ENCODE results near the gene TMEM131.

Gene TMEM131

DNA sequence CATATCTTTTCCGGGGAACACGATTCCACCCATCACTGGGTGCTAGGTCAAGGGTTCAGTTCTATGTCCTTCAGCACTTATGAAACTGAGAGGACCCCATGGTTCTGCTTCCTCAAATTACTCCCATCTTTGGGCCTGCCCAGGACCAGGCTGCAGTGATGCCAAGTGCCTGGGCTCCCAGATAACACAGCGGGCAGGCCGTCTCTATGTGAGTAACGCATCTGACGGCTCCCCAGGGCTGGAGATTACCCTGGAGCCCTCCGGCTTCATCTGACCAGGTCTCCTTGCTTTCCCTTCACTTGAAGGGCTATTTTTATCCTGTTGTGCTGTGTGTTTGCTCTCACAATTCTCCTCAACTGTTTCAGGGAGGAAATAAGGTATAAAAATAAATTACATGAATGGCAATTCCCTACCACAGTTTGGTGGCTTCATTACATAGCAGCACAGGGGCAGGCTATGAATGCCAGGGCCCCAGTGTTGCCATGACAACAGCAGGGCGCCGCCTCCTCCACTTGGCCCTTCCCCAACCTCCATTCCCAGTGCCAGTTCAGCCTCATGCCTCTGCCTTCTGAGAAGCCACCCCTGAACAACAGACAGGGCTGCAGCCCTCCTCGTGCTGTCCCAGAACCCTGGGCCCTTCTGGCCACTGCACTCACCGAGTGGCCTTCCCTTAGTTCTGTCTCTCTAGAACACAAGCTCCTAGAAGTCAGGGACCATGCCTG, 25.4 kb upstream of the TMEM131 start:
- FAIRE-seq = no peak

DNA sequence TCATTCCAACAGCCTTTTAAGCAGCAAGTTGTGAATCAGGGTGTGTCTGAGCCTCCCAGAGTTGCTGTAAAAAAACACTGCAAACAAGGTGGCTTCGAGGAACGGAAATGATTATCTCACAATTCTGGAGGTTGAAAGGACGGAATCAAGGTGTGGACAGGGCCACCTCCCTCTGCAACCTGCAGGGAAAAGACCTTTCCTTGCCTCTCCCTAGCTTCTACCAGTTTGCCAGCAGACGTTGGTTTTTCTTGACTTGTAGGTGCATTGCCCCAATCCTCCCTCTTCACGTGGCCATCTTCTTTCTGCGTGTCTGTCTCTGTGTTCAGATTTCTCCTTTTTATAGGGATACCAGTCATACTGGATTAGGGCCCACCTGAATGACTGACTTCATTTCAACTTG, 24.8 kb upstream of the TMEM131 start:
- FAIRE-seq = no peak

DNA sequence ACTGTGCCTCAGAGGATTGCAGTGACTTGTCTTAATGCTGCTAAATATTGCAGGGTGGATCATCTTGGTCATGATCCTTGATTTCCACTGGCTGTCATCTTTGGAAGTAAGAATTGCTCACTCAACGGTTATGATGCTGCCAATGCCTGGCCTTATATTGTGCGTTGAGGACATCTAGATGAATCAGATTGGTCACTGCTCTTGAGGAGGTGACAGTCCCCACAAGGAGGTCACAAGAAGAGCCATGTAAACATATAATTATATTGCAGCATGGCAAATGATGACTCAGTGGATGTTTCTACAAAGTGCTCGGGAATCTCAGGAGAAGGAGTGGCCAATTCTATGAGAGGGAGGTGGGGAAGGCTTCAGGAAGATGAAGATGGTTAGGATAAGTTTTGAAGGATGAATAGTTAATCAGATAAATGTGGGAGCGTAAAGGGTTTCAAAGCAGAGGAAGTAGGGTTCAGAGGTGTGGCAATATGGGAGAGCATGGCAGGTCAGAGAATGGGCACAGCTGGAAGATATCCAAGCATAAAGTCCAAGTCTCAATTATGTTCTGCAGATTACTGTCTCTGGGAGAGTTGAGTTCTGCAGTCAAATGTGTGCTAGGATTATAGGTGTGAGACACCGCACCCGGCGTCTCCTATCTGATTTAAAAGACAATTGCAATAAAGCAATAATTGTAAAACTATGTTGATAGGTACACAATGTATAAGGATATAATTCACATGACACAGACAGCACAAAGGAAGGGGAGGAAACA, 21.3 kb upstream of the TMEM131 start:
- no peak for FAIRE-seq

DNA sequence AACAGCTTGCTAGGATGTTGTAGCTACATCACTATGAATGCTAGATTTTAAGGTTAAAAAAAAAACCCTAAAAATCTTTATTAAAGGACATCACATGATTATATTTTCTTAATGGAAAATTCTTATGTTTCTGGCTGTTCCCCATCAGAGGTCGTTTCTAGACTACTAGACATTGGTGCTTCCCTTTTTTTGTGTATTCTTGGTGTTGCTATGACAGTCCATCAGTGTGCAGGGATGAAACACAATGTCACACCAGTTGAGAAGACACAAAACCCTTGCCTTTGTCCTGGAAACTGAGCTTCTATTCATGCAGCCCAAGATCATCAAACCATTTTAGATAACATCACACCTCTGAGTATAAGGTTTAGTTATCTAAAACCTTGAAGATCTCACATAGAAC, 19.9 kb upstream of the TMEM131 start:
- no peak for FAIRE-seq

DNA sequence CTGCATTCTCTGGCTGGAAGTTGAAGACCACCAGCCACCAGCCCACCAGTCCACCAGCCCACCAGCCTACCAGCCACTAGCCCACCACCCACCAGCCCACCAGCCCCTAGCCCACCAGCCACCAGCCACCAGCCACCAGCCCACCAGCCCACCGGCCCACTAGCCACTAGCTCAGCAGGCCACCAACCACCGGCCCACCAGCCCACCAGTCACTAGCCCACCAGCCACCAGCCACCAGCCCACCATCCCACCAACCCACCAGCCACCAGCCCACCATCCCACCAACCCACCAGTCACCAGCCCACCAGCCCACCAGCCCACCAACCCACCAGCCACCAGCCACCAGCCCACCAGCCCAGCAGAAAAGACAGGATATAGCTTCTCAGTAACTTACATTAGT, 18.6 kb upstream of the TMEM131 start:
- no peak for FAIRE-seq

DNA sequence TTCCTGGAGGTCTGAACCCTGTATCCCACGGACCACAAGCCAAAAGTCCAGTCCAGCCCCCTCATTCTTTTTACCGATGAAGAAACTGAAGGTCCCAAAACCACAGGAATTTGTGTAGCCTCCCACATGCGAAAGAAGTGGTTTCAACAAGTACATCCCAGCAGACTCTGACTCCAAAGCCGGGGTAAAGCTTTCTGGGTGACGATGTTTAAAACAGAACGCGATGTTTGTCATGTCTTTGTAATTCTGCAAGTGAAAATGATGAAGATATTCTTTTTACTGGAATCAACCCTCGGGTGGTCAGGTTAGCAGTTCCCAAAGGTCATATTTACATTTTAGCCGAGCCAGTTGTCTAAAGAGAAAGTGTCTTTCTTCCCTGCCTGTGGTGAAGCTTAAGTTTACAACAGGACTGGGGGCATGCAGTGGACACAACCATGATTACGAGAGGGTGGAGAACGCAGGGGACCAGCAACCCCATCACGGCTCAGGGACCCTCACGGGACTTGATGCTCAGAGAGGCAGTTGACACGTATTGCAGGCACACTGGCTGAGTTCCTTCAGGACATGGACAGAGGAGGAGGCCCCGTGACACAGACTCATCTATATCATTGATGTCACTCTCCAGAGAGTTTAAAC, 17.8 kb upstream of the TMEM131 start:
- no peak for FAIRE-seq

DNA sequence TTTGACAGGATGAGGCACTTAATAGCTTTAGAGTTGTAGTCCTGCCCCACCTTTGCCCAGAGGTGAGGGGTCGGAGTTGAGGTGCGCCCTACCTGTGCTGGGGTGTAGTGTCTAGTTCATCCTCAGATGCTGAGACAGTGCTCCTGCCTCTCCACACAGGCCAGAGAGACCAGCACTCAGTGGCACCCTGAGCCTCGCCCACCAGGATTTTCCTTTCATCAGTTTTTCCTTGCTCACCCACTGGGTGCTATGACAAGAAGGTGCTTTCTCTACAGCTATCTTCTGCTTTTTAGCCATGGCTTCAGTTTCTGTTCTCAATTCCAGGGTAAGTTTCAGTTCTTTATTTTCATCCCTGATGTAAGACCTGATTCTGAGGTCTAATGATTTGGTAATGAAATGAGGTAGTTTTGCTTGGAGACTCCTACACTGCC, 16.8 kb upstream of the TMEM131 start:
- no peak for FAIRE-seq

DNA sequence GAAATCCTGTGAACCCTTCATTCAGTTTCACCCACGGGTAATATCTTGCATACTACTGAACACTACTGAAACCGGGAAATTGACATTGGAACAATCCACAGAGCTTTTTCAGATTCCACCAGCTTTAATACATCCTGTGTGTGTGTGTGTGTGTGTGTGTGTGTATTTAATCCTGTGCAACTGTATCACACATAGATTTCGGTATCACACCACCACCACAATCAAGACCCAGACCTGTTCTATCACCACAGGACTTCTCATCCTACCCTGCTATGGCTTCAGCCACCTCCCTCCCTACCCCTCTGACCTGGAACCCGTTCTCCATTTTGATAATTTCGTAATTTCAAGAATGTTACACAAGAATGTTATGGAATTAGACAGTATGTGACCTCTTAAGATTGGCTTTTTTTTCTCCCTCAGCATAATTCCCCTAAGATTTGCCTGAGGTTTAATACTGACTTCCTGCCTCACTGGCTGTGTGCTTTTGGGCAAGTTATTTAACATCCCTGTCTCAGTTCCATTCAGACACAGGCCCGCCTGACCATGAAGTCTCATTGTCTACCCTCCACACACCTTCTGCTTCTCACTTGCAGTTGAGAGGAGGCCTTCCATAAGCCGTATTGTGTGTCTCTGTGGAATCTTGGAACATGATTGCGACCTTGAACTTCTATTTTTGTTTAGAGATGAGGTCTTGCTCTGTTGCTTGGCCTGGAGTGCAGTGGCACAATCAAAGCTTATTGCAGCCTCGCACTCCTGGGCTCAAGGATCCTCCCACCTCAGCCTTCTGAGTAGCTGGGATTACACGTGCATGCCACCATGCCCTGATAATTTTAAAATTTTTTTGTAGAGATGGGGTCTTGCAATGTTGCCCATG, 14.4 kb upstream of the TMEM131 start:
- no peak for FAIRE-seq

DNA sequence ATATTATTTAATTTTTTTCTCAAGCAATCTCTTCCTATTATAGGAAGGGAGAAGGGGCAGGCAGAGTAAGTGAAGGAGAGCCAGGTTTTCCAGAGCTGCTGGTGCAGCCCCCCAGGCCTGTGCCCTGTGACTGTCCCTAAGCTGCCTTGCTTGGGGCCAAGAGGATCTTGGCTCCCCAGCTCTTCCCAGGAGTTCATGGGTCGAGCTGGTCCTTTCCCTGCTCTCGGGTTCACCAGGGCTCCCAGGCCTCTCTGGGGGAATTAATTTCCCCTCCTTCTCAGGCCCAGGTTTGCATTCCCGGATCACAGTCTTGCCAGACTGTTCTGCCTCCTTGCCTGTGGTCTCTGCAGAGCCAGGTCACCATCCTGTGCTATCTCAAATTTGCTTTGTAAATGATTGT, 12.7 kb upstream of the TMEM131 start:
- no peak for FAIRE-seq

DNA sequence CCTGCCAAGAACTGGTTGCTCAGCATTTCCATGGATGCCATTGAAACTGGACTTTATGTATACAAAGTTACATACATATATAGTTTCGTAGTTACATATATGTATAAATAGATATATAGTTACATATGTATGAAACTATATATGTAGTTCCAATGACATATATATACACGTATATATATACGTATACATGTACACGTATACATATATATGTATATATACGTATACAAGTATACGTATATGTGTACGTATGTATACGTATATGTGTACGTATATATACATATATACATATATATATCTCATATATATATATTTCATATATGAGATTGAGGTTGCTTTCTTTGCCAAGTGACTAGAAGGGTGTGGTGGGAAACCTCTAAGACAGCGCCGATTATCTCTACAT, 10.6 kb upstream of the TMEM131 start:
- FAIRE-seq = no peak

DNA sequence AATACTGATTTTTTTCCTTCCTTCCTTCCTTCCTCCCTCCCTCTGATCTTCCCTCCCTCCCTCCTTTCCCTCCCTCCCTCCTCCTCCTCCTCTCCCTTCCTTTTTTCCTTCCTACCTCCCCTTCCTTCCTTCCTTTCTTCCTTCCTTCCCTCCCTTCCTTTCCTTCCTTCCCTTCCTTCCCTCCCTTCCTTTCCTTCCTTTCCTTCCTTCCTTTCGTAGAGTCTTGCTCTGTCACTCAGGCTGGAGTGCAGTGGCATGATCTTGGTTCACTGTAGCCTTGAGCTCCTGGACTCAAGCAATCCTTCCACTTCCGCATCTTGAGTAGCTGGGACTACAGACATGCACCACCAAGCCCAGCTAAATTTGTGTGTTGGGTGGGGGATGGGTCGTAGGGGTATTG, 8.9 kb upstream of the TMEM131 start:
- FAIRE-seq = no peak

DNA sequence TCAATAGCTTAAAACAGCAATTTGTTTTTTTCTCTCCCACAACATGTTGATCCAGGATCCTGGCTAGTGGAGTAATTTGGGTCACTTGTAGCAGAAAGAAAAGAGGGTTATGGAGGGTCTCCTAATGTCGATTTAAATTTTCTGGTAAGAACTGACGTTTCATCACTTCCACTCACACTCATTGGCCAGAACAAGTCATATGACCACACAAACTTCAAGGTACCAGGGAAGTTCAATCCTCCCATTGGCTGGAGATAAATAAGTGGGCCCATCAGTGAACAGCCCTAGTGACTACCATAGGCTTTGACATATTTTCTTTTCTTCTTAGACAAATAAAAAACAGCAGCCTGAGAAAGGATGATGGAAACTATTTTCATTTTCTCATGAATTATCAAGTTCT, 8.3 kb upstream of the TMEM131 start:
- no peak for FAIRE-seq

DNA sequence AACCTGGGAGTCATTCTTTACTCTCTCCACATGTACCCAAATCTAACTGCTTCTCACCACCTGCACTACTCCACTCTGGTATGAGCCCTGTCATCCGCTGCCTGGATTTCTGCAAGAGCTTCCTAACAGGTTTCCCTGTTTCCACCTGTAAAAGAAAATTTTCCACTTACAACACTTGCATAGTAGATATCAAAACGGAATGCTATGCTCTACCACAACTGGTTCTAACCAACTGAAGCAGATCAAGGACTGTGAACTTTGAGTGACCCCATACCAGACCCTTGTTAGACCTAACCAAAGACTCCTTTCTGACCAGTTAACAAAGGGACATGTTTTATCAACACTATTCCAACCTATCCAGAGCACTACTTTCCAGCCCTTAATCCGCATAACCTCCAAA, 3.8 kb upstream of the TMEM131 start:
- FAIRE-seq = no peak

DNA sequence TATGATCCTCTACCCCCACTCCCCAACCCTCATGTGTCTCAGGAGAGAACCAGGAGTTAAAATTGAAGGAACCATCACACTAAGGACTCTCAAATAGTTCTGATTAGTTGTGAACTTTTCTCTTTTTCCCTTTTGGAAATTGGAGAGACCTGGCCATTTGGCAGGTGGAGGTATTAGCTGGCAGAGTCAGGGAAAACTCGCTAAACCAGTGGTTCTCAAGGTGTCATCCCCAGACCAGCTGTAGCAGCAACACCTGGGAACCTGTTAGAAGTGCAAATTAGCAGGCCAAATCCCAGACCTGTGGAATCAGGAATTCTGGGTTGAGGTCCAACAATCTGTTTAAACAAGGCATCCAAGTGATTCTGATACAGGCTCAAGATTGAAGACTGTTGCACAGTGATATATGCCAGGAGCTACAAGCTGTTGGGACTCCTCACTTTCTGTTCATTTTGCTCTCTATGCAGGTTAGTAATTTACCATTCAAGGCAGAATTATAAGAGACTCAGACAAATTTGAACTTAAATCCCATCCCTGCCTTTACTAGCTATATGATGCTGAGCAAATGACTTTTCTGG, 2.8 kb upstream of the TMEM131 start:
- FAIRE-seq = no peak

DNA sequence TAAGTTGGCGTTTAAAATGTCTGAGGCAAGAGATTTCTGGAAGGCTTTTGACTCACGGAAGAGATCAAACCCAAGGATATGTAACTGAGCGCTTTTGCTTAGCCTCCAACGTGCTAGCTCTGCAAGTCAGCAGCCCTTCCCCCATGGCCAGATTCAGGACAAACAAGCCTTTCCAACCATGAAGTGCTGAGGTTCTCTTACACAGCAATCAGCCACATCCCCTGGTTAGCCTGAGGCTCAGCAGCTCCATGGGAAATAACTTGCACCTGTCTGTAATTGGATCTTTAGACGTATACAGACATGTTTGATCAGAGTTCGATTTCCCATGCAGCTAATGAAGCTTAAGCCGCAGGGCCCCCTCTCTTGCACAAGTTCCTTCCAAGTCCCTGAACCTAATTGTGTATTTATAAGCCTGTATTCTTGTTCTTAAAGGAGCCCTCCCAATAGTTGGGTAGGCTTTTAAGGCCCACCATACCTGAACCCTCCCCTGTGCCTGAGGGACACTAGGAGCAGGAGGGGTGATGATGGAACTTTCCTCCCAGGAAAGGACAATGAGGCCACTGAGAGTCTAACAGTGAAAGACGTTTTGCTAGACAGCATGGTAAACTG, 2.1 kb upstream of the TMEM131 start:
- FAIRE-seq = no peak

DNA sequence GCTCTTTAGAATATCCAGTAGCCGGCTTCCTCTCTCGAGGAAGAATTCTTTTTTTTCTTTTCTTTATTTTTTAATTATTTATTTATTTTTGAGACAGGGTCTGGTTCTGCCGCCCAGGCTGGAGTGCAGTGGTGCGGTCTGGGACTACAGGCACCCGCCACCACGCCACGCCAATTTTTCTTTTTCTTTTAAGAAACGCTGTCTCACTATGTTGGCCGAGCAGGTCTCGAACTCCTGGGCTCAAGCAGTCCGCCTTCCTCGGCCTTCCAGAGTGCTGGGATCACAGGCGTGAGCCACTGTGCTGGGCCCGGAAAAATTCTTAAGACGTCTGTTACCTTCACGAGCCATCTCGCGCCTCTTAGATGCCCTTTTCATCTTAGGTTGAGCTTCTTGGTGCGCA, 931 bp upstream of the TMEM131 start:
- FAIRE-seq = no peak

DNA sequence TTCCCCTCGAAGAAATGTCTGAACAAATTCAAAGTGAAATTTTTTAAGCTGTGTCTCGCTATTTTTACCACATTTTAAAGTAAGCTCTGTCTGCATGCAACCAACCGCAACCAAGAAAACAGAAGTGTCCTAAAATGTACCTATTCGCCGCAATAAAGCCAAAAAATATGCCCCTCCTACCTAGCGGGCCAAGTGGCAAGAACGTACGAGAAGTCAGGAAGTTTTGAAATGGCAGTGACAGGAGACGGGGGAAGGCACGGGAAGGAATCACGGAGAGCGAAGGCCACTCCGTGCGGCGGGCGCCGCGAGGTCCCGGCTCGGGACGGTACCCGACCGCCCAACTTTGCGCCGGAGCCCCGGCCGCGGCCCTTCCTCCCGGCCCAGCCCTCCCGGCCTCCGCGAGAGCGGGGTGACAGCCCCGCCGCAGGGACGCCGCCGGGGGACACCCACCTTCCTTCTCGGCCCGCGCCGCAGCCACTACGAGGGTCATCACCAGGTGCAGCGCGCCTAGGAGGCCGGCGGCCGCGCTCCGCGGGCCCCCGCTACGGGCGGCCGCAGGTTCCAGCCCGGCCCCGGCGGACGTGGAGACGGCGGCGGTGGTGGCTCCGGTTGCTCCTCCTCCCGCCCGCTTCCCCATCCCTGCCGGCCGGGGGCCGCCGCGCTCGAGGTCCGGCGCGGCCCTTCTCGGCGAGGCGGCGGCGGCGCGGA, 568 bp downstream of the TMEM131 start:
- no peak for FAIRE-seq

DNA sequence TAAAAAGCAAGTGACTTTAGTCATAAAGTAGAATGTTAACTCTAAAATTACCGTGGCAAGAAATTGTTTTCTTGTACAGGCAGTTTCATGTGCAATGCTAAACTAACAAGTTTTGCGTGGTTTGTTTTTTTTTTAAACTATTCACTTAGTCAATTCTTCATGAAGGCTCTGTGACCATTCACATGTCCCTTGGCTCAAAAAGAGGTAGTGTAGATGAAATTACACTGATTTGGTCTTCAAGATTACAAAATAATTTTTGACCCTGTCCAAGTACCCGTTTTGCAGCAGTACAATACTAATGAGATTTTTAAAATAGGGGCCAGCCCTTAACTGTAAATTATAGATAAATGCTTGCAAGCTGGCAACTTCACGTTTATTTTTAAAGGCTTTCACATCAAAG, 1.3 kb downstream of the TMEM131 start:
- no peak for FAIRE-seq

DNA sequence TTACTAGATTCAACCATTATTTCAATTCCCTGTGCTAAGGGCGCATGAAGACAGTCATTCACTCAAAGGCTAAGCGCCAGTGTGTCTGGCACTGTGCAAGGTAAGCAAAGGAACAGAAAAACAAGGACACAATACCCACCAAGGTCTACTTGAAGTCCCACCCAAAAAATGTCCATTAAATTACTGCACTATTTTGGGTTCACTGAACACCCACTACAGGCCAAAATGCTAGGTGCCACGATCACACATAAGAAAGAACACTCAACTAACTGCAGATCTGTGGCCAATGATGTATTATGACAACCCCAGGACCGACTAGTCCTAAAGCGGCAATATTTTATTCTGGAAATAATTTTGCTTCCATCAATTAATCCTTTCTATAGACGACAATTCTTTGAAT, 1.8 kb downstream of the TMEM131 start:
- no peak for FAIRE-seq

DNA sequence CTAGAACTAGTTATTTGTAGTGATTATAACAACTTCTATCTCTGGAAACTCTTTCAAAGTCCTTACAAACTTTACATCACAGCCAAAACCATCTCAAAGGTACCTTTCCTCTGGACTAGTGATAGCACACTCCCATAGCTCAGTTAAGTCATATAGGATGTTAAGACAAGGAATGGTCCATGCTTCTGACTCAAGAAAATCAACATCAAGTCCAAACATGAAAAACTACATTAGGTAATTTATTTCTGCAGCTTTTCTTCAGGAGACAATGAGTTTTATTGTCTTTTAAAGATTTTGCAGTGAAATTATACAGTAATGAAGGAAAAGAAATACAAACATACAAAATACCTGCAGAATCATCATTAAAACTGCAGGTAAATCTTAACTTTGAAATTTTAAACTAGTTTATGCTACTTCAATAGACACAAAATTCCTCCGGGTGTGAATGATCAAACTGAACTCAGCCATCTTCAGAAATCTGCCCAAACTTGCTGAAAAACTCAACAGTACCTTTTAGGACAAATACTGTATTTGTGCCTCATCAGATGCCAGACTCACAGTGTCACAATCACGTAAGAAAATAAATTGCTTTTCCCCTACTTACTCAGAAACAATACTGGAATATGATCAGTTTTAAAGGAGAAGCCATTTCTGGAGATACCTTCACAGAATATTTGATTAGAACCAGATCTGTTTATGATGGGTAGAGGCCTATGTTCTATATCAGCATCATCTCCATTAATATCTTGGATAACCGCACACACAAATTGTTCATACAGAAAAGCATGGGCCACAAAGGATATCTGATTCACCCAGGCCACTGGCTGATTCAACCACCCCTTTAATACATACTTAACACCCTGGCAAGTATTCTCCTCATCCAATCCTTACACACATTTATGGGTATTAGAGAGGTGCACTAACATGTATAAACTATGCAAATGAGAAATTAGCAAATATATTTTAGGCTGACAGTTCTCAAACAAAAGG, 2.6 kb downstream of the TMEM131 start:
- no peak for FAIRE-seq
